Right atrium auricular region (tissue), 2 donors: Measurements from ENCODE around the gene LCN12. TPM values are rescaled to one million over a fixed set of nuclear protein-coding genes. Genes with fewer than 3 reads are reported as not detected.

Source experiments
- DNase-seq: peaks from one replicate; pipeline ENCODE4 v3.0.0-alpha.2; 2019; ENCODE audit warnings: low spot score
- H3K27ac ChIP-seq, 2 donors: fragments of 200-600 bp; sonication (generic); 1 replicate in 1 of 2; 2 replicates in 1 of 2; pipeline ENCODE4 v1.5.1; 2016 to 2019
- H3K27me3 ChIP-seq, 2 donors: fragments of 200-600 bp; sonication (generic); one replicate each; pipeline versions ENCODE4 v1.5.1 to v1.6.0; 2017 to 2019
- H3K36me3 ChIP-seq: fragments of 200-600 bp; sonication (generic); one replicate; pipeline ENCODE4 v1.5.1; 2016
- H3K4me1 ChIP-seq, 2 donors: fragments of 200-600 bp; sonication (generic); one replicate each; pipeline versions ENCODE4 v1.5.1 to v1.6.0; 2017 to 2019
- H3K4me3 ChIP-seq, 2 donors: fragments of 200-600 bp; sonication (generic); 1 replicate in 1 of 2; 2 replicates in 1 of 2; pipeline ENCODE4 v1.5.1; 2017 to 2019; ENCODE audit warnings: mild to moderate bottlenecking in 1 of 2, moderate library complexity in 1 of 2
- H3K9me3 ChIP-seq, 2 donors: fragments of 200-600 bp; sonication (generic); one replicate each; pipeline ENCODE4 v1.5.1; 2019
- total RNA-seq, 2 donors: library from RNA; depleted of rRNA; stranded (reverse); fragments of >200 nt; gene quantifications; one replicate each; pipeline ENCODE4 v1.1.0, GENCODE V29; 2016
- TF ChIP-seq, protein P1 (sequence below), 2 donors: fragments of 200-600 bp; sonication (generic); IDR thresholded peaks; one replicate each; pipeline ENCODE4 v1.5.1; 2019; ENCODE audit warnings: antibody characterized with exemption in 2 of 2

LCN12 gene
- total RNA-seq, 2 donors from 2014 or later, result 10.8 to 11.3 TPM

DNA sequence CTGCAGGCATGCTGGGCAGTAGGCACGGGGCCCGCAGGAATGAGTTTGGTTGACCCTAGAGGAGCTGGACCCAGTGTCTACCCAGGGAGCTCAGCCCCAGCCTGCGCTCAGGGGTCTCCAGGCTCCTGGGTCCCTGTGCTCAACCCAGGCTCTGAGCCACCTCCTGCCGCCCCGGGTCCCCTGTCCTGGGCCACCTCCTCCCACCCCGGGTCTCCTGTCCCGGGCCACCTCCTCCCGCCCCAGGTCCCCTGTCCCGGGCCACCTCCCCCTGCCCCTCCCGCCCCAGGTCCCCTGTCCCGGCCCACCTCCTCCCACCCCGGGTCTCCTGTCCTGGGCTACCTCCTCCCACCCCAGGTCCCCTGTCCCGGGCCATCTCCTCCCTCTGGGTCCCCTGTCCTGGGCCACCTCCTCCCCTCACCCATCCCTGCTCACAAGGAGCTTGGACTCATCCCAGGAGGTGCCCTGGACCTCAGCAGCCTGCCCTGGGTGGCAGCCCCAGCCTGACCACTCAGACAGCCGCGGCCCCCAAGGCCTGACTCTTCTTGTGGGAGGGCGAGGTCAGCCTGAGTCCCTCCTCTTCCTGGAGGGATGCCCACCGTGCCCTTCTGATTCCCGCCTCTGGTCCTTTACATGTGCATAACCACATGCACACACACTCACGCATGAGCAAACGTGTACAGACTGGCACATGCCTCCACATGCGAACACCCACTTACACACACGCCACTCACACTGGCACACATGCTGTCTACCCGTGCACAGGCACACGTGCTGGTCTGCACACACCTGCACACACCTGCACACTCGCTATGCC is 2.4 kb downstream of the LCN12 start:
- DNase-seq, result no peak
- TF ChIP-seq, protein P1, sequence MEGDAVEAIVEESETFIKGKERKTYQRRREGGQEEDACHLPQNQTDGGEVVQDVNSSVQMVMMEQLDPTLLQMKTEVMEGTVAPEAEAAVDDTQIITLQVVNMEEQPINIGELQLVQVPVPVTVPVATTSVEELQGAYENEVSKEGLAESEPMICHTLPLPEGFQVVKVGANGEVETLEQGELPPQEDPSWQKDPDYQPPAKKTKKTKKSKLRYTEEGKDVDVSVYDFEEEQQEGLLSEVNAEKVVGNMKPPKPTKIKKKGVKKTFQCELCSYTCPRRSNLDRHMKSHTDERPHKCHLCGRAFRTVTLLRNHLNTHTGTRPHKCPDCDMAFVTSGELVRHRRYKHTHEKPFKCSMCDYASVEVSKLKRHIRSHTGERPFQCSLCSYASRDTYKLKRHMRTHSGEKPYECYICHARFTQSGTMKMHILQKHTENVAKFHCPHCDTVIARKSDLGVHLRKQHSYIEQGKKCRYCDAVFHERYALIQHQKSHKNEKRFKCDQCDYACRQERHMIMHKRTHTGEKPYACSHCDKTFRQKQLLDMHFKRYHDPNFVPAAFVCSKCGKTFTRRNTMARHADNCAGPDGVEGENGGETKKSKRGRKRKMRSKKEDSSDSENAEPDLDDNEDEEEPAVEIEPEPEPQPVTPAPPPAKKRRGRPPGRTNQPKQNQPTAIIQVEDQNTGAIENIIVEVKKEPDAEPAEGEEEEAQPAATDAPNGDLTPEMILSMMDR (IDR thresholded peaks at IDR 0.05), result no peak
- no peaks in the 10 kb centered on the region for H3K36me3 ChIP-seq
- H3K4me1 ChIP-seq, result peaks cover 0 to 33% of the 10 kb centered on the region in 2 donors
- H3K4me3 ChIP-seq, result no peak overlapping the region
- no peak overlapping the region for H3K27ac ChIP-seq
- no peaks in the 10 kb centered on the region for H3K27me3 ChIP-seq
- no peaks in the 10 kb centered on the region for H3K9me3 ChIP-seq

DNA sequence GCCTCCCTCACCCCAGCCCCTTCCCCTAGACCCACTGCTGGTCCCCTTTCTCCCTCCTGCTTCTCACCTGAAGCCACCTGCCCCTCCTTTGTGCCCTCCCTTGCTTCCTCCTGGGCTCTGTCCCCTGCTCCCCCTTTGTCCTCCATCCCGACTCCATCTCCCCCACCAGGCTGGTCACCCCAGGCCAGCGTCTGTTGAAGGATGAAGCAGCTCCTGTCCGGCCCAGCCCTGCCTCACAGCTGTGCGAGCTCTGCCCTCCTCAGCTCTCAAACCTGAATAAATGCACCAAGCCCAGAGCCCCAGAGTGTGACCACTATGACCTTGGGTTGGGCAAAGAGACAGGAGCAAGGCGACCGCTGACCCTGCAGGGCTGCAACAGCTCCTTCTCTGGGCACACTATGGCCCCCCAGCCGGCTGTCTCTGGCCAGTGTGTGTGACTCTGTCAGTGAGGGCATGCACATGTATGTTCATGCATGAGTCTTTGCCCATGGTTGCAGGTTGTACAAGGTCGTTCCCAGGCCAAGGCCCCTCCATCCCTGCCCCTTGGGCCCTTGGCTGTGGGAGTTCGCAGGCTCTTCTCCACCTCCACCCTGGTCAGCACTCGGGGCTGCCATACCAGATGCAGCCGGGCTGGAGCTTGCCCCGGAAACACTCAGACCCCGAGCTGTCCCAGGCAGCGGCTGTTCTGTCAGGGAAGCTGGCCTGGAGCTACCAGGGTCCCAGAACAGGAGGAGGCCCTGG is 3.3 kb downstream of the LCN12 start:
- Histone ChIP-seq H3K9me3 (no peaks in the 10 kb centered on the region), H3K27ac (no peak overlapping the region), H3K4me1 (peaks cover 0 to 28% of the 10 kb centered on the region in 2 donors), H3K27me3 (no peaks in the 10 kb centered on the region), H3K4me3 (no peak overlapping the region), H3K36me3 (no peaks in the 10 kb centered on the region)
- TF ChIP-seq, protein P1 (IDR thresholded peaks at IDR 0.05), result no peak
- no peak for DNase-seq

DNA sequence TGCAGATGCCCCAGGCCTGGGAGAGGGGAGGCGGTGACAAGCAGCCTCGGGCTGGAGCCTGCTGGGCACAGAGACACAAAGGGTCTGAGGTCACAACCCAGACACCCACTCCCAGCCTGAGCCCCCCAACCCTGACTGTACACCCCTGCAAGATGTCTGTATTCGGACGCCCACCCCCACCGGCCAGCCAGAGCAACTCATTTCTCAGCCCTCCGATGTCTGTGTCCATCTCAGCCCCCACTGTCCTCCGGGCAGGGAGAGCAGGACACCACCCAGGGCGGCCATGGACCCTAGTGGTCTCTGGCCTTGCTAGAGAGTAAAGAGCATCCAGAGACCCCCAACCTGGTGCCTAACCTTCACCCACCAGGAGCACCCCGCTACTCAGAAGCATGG is 3.9 kb downstream of the LCN12 start:
- DNase-seq, result no peak
- Histone ChIP-seq H3K9me3 (no peaks in the 10 kb centered on the region), H3K36me3 (no peaks in the 10 kb centered on the region), H3K27me3 (no peaks in the 10 kb centered on the region), H3K27ac (no peak overlapping the region), H3K4me3 (no peak overlapping the region), H3K4me1 (peaks cover 0 to 22% of the 10 kb centered on the region in 2 donors)
- TF ChIP-seq, protein P1 (IDR thresholded peaks at IDR 0.05), result no peak

DNA sequence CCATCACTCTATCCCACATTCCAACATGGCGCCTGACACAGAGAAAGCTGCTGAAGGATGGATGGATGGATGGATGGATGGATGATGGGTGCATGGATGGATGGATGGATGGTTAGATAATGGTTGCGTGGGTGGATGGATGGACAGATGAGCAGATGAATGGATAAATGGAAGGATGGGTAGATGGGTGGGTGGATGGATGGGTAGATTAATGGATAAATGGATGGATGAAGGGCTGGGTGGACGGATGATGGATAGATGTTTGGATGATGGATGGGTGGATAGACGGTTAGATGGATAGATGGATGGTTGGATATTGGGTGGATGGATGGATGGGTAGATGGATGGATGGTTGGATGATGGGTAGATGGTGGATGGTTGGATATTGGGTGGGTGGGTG is 4.5 kb downstream of the LCN12 start:
- H3K36me3 ChIP-seq, result no peaks in the 10 kb centered on the region
- H3K9me3 ChIP-seq, result no peaks in the 10 kb centered on the region
- peaks cover 0 to 22% of the 10 kb centered on the region in 2 donors for H3K4me1 ChIP-seq
- TF ChIP-seq, protein P1 (IDR thresholded peaks at IDR 0.05), result no peak
- H3K4me3 ChIP-seq, result no peak overlapping the region
- no peak overlapping the region for H3K27ac ChIP-seq
- H3K27me3 ChIP-seq, result no peaks in the 10 kb centered on the region
- no peak for DNase-seq

DNA sequence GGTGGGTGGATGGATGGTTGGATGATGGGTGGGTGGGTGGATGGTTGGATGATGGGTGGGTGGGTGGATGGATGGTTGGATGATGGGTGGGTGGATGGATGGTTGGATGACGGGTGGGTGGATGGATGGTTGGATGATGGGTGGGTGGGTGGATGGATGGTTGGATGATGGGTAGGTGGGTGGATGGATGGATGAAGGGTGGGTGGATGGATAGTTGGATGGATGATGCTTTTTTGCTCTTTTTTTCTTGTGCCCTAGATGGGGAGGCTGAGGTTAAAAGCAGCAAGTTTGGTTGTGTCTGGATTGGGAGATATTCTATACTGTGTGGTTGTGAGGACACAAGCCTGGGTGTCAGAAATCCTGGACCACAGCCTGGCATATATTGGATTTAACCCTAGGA is 5.4 kb downstream of the LCN12 start:
- TF ChIP-seq, protein P1 (IDR thresholded peaks at IDR 0.05), result no peak
- H3K4me3 ChIP-seq, result no peak overlapping the region
- H3K27me3 ChIP-seq, result no peaks in the 10 kb centered on the region
- H3K36me3 ChIP-seq, result no peaks in the 10 kb centered on the region
- H3K27ac ChIP-seq, result no peak overlapping the region
- H3K9me3 ChIP-seq, result no peaks in the 10 kb centered on the region
- H3K4me1 ChIP-seq, result peaks cover 0 to 15% of the 10 kb centered on the region in 2 donors
- DNase-seq, result no peak
